Activated naive CD4-positive, alpha-beta T cell (primary cell): ENCODE results near the gene RAD51B.

Experiments used
- DNase-seq, 4 experiments: peaks; one replicate each; lab custom pipeline; 2025; lab: John Stamatoyannopoulos, UW

RAD51B gene

DNA sequence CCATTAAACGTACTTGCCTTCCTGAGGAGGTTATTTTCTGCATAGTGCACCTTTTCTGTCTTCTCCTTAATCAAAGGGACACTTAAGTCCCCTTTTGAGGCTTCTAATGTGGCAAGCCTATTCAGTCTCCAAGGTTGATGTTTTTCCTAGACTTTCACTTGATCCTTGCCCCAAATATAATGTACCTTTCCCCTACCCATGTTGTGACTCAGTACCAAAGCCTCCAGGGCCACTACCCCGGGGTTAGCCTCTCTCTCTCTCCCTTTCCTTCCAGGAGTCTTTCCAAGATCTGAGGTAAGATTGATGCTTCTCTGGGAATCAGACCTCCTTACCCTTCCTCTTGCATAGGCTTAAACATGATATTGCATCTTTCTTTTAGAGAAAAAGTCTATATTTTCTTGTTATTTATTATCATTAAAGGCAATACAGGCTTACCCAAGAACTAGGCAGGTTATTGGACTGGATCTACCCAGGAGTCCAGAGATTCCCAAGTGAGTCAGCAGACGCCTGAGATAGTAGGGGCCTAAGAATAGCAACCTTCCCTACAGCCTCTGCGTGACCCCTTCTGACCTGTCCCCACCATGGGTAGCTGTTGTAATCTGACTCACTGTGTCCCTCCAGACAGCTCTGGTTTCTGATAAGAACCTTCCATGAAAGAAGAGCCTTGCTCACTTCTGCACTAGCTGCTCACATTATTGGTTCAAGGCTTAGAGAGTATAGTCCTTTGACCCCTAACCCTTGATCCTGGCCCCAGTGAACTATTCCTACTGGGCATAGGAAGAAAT lies 800.4 kb downstream of the RAD51B start:
- DNase-seq = no peak

GRCh38 chr14:68621400-68622365 lies 802.1 kb downstream of the RAD51B start:
- no peak for DNase-seq

DNA sequence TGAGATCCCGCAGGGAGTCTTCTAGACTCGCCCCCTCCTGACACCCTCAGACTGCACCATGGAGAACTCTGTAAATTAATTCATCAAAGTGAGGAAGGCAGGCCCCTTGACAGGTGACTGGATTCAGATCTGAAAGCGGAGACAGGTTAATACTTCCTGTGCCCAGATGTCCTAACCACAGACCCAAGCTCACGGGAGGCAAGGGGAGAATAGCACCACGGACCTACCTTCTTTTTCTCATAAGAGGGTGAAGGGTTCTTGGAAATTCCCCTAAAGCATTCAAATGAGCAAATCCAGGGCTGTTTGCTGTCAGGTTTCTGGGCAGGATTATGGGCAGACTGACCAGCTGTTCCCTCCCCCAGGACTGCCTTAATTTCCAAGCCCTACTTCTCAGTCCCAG lies 803.3 kb downstream of the RAD51B start:
- DNase-seq = no peak

DNA sequence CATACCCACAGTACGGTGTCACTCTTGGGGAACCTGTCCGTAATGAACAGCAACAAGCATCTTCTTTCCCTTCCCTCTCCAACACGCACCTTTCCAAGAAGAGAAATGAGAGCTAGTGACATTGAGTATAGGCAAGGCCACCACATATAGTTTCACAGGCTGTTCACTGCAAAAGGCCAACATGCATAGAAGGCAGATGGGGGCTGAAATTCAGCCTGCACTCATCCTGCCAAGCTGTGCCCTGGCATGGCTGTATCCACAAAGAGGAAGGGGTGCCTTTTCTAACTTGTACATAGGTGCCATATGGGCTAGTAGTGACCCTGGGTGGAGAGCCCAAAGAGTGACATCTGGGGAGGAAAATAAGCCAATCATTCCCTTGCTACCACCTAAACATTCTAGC lies 803.7 kb downstream of the RAD51B start:
- no peak for DNase-seq

GRCh38 chr14:68623826-68624225 lies 804.2 kb downstream of the RAD51B start:
- DNase-seq = no peak

DNA sequence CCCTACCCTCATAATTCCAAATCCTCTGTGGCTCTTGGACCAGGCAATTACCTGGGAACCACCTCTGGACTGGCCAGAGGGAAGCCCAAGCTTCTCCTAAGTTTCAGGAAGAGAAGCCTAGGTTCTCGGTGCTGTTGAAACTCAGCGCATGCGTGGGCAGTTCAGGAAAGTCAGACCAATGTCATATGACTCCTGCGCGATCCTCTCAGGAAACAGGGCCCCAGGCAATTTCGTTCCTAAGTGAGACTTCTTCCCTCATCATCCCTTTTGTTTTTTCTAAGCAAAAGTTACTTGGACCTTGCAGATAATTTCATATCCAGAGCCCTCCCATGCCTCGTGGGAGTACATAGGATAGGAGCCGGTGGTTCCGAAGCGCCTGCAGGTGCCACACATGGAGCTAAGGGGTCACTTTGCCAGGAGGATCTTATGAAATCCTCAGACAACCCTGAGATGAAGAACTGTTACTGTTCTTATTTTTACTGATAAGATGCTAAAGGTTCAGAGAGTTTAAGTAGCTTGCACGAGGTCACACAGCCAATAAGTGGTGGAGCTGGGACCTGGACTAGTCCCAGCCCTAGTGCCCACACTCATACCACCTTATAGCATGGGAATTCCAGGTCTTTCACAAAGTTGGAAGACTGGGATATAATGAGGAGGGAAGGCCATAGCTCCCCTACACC lies 805.1 kb downstream of the RAD51B start:
- DNase-seq = no peak

GRCh38 chr14:68625366-68626090 lies 805.9 kb downstream of the RAD51B start:
- DNase-seq = no peak

DNA sequence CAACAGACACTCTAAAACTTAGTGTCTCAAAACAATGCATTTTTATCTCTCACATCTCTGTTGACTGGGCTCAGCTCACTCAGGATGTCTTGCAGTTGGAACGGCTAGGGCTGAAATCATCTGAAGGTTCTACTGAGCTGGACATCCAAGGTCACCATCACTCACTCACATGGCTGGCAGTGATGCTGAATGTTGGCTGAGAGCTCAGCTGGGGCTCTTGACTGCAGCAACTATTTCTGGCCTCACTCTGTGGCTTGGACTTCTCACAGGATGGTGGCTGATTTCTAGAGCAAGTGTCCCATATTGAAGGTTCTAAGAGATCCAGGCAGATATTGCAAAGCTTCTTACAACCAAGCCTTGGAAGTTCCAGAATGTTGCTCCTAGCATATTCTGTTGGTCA lies 806.8 kb downstream of the RAD51B start:
- no peak for DNase-seq

DNA sequence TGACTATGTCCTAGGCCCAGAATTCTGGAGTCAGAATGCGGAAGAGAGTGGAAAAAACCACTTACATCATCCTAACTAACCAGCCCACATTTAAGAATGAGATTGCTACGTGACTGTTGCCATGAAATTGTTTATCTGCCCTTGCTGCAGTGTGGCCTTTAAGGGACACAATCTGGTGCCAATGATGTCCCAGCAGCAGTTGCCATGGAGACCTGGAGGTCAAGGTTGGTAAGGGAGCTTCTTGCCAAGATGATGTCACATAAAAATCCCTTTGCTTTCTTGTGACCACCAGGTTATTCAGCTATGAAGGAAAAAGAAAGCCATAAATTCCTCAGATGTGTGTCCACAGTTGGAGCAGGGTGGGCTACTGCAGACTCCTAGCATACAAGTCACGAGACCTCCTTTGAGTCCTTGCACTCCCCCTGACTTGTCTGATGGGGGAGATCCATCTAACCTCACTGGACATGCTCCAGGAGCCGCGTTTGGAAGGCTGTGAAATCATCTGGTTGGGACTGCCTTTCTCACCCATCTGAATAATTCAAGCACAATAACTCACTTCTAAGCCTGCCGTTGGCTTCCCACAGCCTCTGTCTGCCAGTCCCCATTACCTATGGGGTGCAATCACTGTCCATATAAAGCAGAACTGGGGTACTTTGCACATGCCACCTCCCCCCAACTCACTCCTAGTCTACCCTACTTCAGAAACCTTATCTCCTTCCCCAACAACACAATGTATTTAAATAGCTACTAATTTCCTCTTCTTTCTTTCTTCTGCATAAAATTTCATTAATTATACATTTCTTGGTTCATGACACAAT lies 807.7 kb downstream of the RAD51B start:
- no peak for DNase-seq

GRCh38 chr14:68627868-68628604 lies 808.5 kb downstream of the RAD51B start:
- peak in 3 of 4 experiments; percentile 10 to 46 (median 21) for DNase-seq

DNA sequence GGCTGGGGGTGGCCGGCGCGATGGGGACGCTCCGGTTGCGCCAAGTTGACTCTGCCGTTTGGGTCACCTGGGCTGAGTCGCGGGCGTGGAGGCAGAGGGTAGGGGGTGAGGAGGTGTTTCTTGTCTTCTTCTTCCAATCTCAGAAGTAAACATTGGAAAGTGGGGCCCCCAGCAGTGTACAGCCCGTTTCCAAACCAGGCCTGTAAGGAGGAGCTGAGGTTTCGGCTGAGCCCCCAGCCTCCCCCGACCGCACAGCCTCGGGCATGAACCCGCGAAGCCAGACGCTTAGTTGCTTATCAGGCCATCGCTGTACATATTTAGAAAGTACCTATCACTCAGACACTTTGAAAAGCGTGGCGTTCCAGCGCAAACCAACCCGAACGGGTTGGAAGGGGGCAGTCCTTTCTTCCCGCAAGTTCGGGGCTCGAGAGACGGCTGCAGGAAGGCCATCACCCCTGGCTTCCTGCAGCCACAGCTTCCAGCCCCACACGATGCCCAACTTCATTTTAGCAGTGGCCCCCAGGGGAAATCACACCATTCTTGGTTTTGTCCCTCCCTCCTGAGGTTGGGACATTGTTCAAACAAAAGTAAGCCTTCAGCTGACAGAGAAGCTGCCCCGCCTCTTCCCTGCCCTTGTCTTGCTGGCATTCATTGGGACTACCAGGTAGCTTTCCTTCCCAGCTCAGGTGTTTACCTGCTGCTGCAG lies 809.2 kb downstream of the RAD51B start:
- peak in 1 of 4 experiments; percentile 22 for DNase-seq

DNA sequence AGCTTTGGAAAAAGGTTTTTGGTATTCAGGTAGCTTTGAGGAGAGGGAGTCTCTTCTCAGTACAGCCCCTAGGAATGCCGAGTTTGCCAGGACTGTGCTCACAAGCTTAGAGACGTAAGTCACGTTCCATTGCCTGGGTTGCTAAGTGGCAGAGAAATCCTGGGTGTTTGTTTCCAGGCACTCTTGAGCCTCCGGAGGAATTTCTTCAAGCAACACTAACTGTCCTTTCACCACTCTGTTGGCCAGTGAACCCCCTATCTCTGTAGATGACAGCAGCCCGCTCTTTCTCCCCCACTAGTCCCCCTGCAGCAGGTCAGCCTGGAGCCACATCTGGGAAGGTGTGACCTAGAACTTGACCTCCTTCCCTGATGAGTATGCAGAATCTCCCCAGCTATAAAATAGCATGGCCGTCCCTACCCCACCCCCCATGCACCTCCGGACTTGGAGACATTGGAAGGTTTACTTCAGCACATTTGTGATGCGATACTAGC lies 810.5 kb downstream of the RAD51B start:
- no peak for DNase-seq

DNA sequence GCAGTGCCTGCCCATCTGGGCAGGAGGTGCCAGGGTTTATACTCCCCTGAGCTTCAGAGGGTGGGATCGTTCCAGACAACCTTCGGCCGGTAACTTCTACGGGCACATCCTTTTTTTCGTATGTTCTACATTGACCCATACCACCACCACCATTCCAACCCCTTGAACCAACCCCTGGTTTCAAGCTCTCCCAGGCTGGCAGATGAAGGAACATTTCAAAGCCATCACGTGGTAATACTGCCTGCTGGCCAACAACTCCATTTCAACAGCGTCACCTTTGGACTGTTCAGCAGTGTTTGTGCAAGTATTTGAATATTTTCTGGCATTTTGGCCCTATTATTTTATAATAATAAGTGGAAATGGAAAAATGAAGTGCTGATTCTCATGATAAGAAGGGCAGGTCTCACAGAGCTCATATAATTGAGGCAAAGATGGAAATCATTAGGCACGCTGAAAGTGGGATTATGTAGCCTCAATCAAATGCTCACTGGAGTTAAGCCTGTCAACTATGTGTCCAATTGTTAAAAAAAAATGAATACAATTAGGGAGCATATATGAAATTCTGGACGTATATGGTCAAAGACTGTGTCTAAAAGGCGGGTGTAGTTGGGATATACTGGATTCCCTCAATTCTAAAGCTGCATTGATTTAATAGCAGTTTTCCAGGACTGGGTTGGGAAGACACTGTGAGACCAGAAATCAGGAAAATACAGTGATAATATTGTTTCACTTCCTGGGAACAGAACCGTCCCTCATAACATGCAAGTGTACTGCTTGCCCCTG lies 811.2 kb downstream of the RAD51B start:
- DNase-seq = no peak

DNA sequence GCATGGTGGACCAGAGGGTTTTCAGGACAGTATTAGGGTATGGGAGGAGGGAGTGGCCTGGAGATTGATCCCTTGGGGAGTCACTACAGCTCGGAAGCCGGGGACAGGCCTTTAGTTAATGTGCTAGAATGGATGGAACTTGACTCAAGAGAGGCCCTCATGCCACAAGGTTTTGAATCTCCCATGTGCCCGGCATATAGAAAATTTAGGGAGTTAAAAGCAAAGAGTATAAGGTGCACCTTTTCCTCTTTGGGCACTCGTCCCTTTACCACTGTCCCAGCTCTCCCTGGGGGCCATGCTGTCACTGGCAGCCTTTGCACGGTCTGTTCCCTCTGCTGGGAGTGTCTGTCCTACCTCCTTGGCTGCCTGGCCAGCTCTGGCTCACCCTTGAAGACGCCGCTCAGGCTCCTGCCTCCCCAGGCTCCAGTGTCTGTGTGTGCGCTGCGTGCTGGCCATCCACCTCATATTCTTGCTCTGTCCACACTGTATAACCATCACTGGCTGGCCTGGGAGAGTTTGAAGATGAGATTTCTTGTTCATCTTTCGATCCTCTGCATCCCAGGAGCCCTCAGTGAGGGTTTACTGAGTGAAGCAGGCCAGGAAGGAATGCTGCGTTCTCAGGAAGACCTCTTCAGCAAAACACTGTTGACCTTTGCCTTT lies 811.9 kb downstream of the RAD51B start:
- no peak for DNase-seq

DNA sequence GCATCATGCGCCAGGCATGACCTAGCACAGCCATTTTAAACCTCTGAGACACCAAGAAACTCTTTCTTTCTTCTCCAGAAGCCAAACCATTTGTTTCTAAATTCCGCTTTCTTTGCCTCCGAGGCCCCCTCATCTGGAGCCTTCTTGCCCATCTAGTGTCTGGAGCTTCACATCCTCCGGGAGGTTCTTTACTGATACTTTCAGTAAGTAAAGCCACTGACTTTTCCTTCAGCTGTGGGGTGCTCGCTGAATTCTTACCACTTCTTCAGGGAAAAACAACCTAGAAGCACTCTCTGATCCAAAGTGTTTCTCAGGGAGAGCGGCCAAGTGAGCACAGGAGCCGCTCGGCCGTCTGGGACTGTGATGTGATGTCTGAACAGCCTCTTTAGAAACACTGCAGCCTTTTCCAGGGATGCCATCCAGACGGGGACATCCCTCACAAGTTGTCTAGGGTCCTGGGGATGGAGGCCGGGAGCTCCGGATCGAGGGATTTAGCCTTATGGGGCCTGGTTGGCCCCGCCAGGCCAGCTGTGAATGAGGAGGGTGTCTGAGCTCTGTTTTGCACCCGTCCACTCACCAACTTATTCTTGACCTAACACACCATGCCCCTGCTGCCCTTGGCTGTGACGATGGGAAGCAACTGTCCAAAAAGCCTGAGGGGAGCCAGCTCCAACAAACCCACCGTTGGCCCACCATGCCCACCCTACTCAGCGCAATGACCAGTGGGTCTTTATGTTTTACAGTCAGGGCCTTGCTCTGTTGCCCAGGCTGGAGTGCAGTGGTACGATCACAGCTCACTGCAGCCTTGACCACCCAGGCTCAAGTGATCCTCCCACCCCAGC lies 812.7 kb downstream of the RAD51B start:
- no peak for DNase-seq

- no peak for DNase-seq
Measured at GRCh38 chr14:68633131-68633991, 813.8 kb downstream of the RAD51B start.
